ENCODE results near the gene GNPTG. TPM values are rescaled to one million over a fixed set of nuclear protein-coding genes. Genes with fewer than 3 reads are reported as not detected.

Gene GNPTG
- total and polyA plus RNA-seq, 9 of the 15 experiments (the other 6 are each of a cell fraction or from before 2014, with no cell fraction given), result 0.69 to 33.3 (median 13.6) TPM

- TF ChIP-seq ZNF347 (CRISPR knock-in tag; IDR thresholded peaks at IDR 0.05; ENCODE audit: low read depth) (no peak), CREB3 (tag; conservative IDR thresholded peaks at IDR 0.05; ENCODE audit: low read depth) (no peak), NUFIP1 (IDR thresholded peaks at IDR 0.05; ENCODE audit: partially characterized antibody) (no peak), ZBTB17 (CRISPR knock-in tag; IDR thresholded peaks at IDR 0.05) (no peak), BMI1 (IDR thresholded peaks at IDR 0.05; ENCODE audit: low read length) (no peak), SIN3B (IDR thresholded peaks at IDR 0.05; ENCODE audit: low read depth) (no peak), ELF2 (CRISPR knock-in tag; IDR thresholded peaks at IDR 0.05) (no peak), SP1 (CRISPR knock-in tag; IDR thresholded peaks at IDR 0.05) (peak; percentile 73; the same call in 1 of the 2 replicates), ZBTB7A (IDR thresholded peaks at IDR 0.05; ENCODE audit: borderline replicate concordance, control insufficient read depth, low read depth, low read length) (no peak), TSHZ1 (CRISPR knock-in tag; IDR thresholded peaks at IDR 0.05) (no peak), MAX (CRISPR knock-in tag; IDR thresholded peaks at IDR 0.05) (no peak), LEF1 (IDR thresholded peaks at IDR 0.05) (peak; percentile 80), MTF1 (CRISPR knock-in tag; IDR thresholded peaks at IDR 0.05; ENCODE audit: borderline replicate concordance) (no peak), FOXA1 (IDR thresholded peaks at IDR 0.05; ENCODE audit: borderline replicate concordance) (no peak), NONO (IDR thresholded peaks at IDR 0.05; ENCODE audit: low read depth in 2 of 2, low read length in 1 of 2) (0 out of 4 replicates have a peak, but pooled peaks of 1 of the 2 experiments have one; percentile 43), DIDO1 (tag; IDR thresholded peaks at IDR 0.05; ENCODE audit: low read depth) (no peak), BCL6 (CRISPR knock-in tag; IDR thresholded peaks at IDR 0.05) (no peak), ZNF444 (CRISPR knock-in tag; IDR thresholded peaks at IDR 0.05) (no peak), NFE2 (IDR thresholded peaks at IDR 0.05; ENCODE audit: low read depth) (peak; percentile 99), FIP1L1 (IDR thresholded peaks at IDR 0.05; ENCODE audit: low read depth, low read length, poor library complexity, severe bottlenecking) (peak; percentile 85), SNAPC5 (CRISPR knock-in tag; IDR thresholded peaks at IDR 0.05) (no peak), NCOR1 (IDR thresholded peaks at IDR 0.05) (peak; percentile 84), STAT5B (CRISPR knock-in tag; IDR thresholded peaks at IDR 0.05) (no peak), PTBP1 (IDR thresholded peaks at IDR 0.05; ENCODE audit: low read depth, low read length) (no peak)
Measured at GRCh38 chr16:1378804-1379303, 27.1 kb downstream of the GNPTG start (continued).
